SK-N-SH (cell line): ENCODE data around the gene PIGC.

Experiments
- EP300 ChIP-seq, 2 experiments: IDR thresholded peaks; 2 replicates each; pipeline versions ENCODE4 v1.4.0 to v1.6.1; 2012; ENCODE audit warnings: borderline replicate concordance in 1 of 2, low read depth in 1 of 2, low read length in 1 of 2
- EZH2phosphoT487 ChIP-seq: fragments of 200-600 bp; sonication (generic); IDR thresholded peaks from 2 replicates; pipeline ENCODE4 v1.6.1; 2017; ENCODE audit warnings: low read depth, mixed run types, mild to moderate bottlenecking, antibody characterized with exemption, moderate library complexity, borderline replicate concordance
- FOXJ3 ChIP-seq: sonication (generic); formaldehyde crosslinking; IDR thresholded peaks from 2 replicates; pipeline ENCODE4 v1.5.1; 2020; ENCODE audit warnings: mild to moderate bottlenecking, missing genetic modification reagents
- GABPA ChIP-seq: IDR thresholded peaks from 2 replicates; pipeline ENCODE4 v1.4.0; 2012; ENCODE audit warnings: low read depth, mild to moderate bottlenecking
- MXI1 ChIP-seq: IDR thresholded peaks from 2 replicates; pipeline ENCODE4 v1.6.1; 2012; ENCODE audit warnings: mild to moderate bottlenecking, low read depth, low read length, improper control_type of control experiment
- RCOR1 ChIP-seq: fragments of 150-350 bp; IDR thresholded peaks from 2 replicates; pipeline ENCODE4 v1.6.1; 2017; ENCODE audit warnings: antibody characterized with exemption, low read length
- SMC3 ChIP-seq: IDR thresholded peaks from 2 replicates; pipeline ENCODE4 v1.6.1; 2012; ENCODE audit warnings: low read depth, low read length, improper control_type of control experiment
- USF2 ChIP-seq: fragments of 150-350 bp; IDR thresholded peaks from 2 replicates; pipeline ENCODE4 v1.6.1; 2017; ENCODE audit warnings: antibody characterized with exemption, low read length, low read depth, borderline replicate concordance
- YY1 ChIP-seq: IDR thresholded peaks from 2 replicates; pipeline ENCODE4 v1.4.0; 2012; ENCODE audit warnings: low read depth, mild to moderate bottlenecking
- TF ChIP-seq, protein P1 (sequence below): fragments of 200-600 bp; sonication (generic); IDR thresholded peaks from 2 replicates; pipeline ENCODE4 v1.6.1; 2017; ENCODE audit warnings: antibody characterized with exemption, mild to moderate bottlenecking, moderate library complexity
- TF ChIP-seq, protein P2 (sequence below): IDR thresholded peaks from 2 replicates; pipeline ENCODE4 v1.4.0; 2012; ENCODE audit warnings: low read depth
- TF ChIP-seq, protein P3 (sequence below): IDR thresholded peaks from 2 replicates; pipeline ENCODE4 v1.6.1; 2012; ENCODE audit warnings: mild to moderate bottlenecking, low read depth, low read length, moderate library complexity

GRCh38 chr1:172416496-172417035, 27.3 kb downstream of the PIGC start:
- no peak for TF ChIP-seq USF2
- no peak for TF ChIP-seq FOXJ3 (CRISPR knock-in tag)
- no peak for TF ChIP-seq EP300 (IDR thresholded peaks at IDR 0.05; ENCODE audit: borderline replicate concordance in 1 of 2, low read depth in 1 of 2, low read length in 1 of 2)
- TF ChIP-seq, protein P1, sequence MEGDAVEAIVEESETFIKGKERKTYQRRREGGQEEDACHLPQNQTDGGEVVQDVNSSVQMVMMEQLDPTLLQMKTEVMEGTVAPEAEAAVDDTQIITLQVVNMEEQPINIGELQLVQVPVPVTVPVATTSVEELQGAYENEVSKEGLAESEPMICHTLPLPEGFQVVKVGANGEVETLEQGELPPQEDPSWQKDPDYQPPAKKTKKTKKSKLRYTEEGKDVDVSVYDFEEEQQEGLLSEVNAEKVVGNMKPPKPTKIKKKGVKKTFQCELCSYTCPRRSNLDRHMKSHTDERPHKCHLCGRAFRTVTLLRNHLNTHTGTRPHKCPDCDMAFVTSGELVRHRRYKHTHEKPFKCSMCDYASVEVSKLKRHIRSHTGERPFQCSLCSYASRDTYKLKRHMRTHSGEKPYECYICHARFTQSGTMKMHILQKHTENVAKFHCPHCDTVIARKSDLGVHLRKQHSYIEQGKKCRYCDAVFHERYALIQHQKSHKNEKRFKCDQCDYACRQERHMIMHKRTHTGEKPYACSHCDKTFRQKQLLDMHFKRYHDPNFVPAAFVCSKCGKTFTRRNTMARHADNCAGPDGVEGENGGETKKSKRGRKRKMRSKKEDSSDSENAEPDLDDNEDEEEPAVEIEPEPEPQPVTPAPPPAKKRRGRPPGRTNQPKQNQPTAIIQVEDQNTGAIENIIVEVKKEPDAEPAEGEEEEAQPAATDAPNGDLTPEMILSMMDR = no peak
- TF ChIP-seq, protein P2, sequence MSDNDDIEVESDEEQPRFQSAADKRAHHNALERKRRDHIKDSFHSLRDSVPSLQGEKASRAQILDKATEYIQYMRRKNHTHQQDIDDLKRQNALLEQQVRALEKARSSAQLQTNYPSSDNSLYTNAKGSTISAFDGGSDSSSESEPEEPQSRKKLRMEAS = no peak
- TF ChIP-seq SMC3 = no peak
- TF ChIP-seq RCOR1 = no peak
- TF ChIP-seq EZH2phosphoT487 = no peak
- TF ChIP-seq, protein P3, sequence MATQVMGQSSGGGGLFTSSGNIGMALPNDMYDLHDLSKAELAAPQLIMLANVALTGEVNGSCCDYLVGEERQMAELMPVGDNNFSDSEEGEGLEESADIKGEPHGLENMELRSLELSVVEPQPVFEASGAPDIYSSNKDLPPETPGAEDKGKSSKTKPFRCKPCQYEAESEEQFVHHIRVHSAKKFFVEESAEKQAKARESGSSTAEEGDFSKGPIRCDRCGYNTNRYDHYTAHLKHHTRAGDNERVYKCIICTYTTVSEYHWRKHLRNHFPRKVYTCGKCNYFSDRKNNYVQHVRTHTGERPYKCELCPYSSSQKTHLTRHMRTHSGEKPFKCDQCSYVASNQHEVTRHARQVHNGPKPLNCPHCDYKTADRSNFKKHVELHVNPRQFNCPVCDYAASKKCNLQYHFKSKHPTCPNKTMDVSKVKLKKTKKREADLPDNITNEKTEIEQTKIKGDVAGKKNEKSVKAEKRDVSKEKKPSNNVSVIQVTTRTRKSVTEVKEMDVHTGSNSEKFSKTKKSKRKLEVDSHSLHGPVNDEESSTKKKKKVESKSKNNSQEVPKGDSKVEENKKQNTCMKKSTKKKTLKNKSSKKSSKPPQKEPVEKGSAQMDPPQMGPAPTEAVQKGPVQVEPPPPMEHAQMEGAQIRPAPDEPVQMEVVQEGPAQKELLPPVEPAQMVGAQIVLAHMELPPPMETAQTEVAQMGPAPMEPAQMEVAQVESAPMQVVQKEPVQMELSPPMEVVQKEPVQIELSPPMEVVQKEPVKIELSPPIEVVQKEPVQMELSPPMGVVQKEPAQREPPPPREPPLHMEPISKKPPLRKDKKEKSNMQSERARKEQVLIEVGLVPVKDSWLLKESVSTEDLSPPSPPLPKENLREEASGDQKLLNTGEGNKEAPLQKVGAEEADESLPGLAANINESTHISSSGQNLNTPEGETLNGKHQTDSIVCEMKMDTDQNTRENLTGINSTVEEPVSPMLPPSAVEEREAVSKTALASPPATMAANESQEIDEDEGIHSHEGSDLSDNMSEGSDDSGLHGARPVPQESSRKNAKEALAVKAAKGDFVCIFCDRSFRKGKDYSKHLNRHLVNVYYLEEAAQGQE = no peak
- no peak for TF ChIP-seq YY1
- TF ChIP-seq MXI1 = no peak
- TF ChIP-seq GABPA = no peak
